ENCODE measurements around the gene HS2ST1.
A peak's percentile ranks its signal among the peaks of the same experiment; 100 is the strongest.

The HS2ST1 gene

GRCh38 chr1:87122243-87122642 lies 207.8 kb downstream of the HS2ST1 start:
- in situ Hi-C loops (cut with MboI; ENCODE audit: low pct_unique_long_range_greater_than_20kb, low sequenced_read_pairs): no loop called here
- no peak for DNase-seq

- no peak for DNase-seq
- in situ Hi-C loops (cut with MboI; ENCODE audit: low pct_unique_long_range_greater_than_20kb, low sequenced_read_pairs): no loop called here
Observed at GRCh38 chr1:87123610-87124009, 209.2 kb downstream of the HS2ST1 start.

- in situ Hi-C loops (cut with MboI; ENCODE audit: low pct_unique_long_range_greater_than_20kb, low sequenced_read_pairs): loop anchor here (25.0 kb wide), 1 partner anchor 810 kb away; no protein-coding TSS in a partner anchor
- no peak for DNase-seq
Observed at GRCh38 chr1:87126886-87127505, 212.6 kb downstream of the HS2ST1 start.

- in situ Hi-C loops (cut with MboI; ENCODE audit: low pct_unique_long_range_greater_than_20kb, low sequenced_read_pairs): loop anchor here (25.0 kb wide), 1 partner anchor 810 kb away; no protein-coding TSS in a partner anchor
- no peak for DNase-seq
Observed at GRCh38 chr1:87127581-87127980, 213.1 kb downstream of the HS2ST1 start.

- in situ Hi-C loops (cut with MboI; ENCODE audit: low pct_unique_long_range_greater_than_20kb, low sequenced_read_pairs): loop anchor here (25.0 kb wide), 1 partner anchor 808 kb away; no protein-coding TSS in a partner anchor
Observed at GRCh38 chr1:87129038-87129437, 214.6 kb downstream of the HS2ST1 start.

GRCh38 chr1:87129606-87130005 lies 215.2 kb downstream of the HS2ST1 start:
- DNase-seq: no peak
- in situ Hi-C loops (cut with MboI; ENCODE audit: low pct_unique_long_range_greater_than_20kb, low sequenced_read_pairs): loop anchor here (25.0 kb wide), 1 partner anchor 808 kb away; no protein-coding TSS in a partner anchor

More at GRCh38 chr1:87129038-87129437, 214.6 kb downstream of the HS2ST1 start:
- DNase-seq: no peak

GRCh38 chr1:87130438-87130837 lies 216.0 kb downstream of the HS2ST1 start:
- in situ Hi-C loops (cut with MboI; ENCODE audit: low pct_unique_long_range_greater_than_20kb, low sequenced_read_pairs): loop anchor here (25.0 kb wide), 1 partner anchor 807 kb away; no protein-coding TSS in a partner anchor
- no peak for DNase-seq

GRCh38 chr1:87131809-87132283 lies 217.4 kb downstream of the HS2ST1 start:
- DNase-seq: peak; percentile 74
- in situ Hi-C loops (cut with MboI; ENCODE audit: low pct_unique_long_range_greater_than_20kb, low sequenced_read_pairs): loop anchor here (25.0 kb wide), 1 partner anchor 805 kb away; no protein-coding TSS in a partner anchor

GRCh38 chr1:87132284-87132870 lies 217.9 kb downstream of the HS2ST1 start:
- in situ Hi-C loops (cut with MboI; ENCODE audit: low pct_unique_long_range_greater_than_20kb, low sequenced_read_pairs): loop anchor here (25.0 kb wide), 1 partner anchor 805 kb away; no protein-coding TSS in a partner anchor
- DNase-seq: no peak

GRCh38 chr1:87134061-87134460 lies 219.6 kb downstream of the HS2ST1 start:
- in situ Hi-C loops (cut with MboI; ENCODE audit: low pct_unique_long_range_greater_than_20kb, low sequenced_read_pairs): loop anchor here (25.0 kb wide), 1 partner anchor 803 kb away; no protein-coding TSS in a partner anchor
- no peak for DNase-seq

GRCh38 chr1:87134625-87135328 lies 220.3 kb downstream of the HS2ST1 start:
- DNase-seq: no peak
- in situ Hi-C loops (cut with MboI; ENCODE audit: low pct_unique_long_range_greater_than_20kb, low sequenced_read_pairs): loop anchor here (25.0 kb wide), 1 partner anchor 803 kb away; no protein-coding TSS in a partner anchor

- in situ Hi-C loops (cut with MboI; ENCODE audit: low pct_unique_long_range_greater_than_20kb, low sequenced_read_pairs): loop anchor here (25.0 kb wide), 1 partner anchor 802 kb away; no protein-coding TSS in a partner anchor
- no peak for DNase-seq
Observed at GRCh38 chr1:87135329-87135712, 220.9 kb downstream of the HS2ST1 start.

- no peak for DNase-seq
- in situ Hi-C loops (cut with MboI; ENCODE audit: low pct_unique_long_range_greater_than_20kb, low sequenced_read_pairs): loop anchor here (25.0 kb wide), 1 partner anchor 801 kb away; no protein-coding TSS in a partner anchor
Observed at GRCh38 chr1:87136607-87137341, 222.3 kb downstream of the HS2ST1 start.

GRCh38 chr1:87137342-87137739 lies 222.9 kb downstream of the HS2ST1 start:
- in situ Hi-C loops (cut with MboI; ENCODE audit: low pct_unique_long_range_greater_than_20kb, low sequenced_read_pairs): loop anchor here (25.0 kb wide), 1 partner anchor 800 kb away; no protein-coding TSS in a partner anchor
- no peak for DNase-seq

- DNase-seq: no peak
- in situ Hi-C loops (cut with MboI; ENCODE audit: low pct_unique_long_range_greater_than_20kb, low sequenced_read_pairs): loop anchor here (25.0 kb wide), 1 partner anchor 796 kb away; no protein-coding TSS in a partner anchor
Observed at GRCh38 chr1:87140831-87141540, 226.6 kb downstream of the HS2ST1 start.

GRCh38 chr1:87141556-87141955 lies 227.1 kb downstream of the HS2ST1 start:
- in situ Hi-C loops (cut with MboI; ENCODE audit: low pct_unique_long_range_greater_than_20kb, low sequenced_read_pairs): loop anchor here (25.0 kb wide), 1 partner anchor 796 kb away; no protein-coding TSS in a partner anchor
- DNase-seq: no peak

GRCh38 chr1:87143413-87144135 lies 229.1 kb downstream of the HS2ST1 start:
- DNase-seq: no peak
- in situ Hi-C loops (cut with MboI; ENCODE audit: low pct_unique_long_range_greater_than_20kb, low sequenced_read_pairs): loop anchor here (25.0 kb wide), 1 partner anchor 794 kb away; no protein-coding TSS in a partner anchor
